OCI-LY1 (cell line): ENCODE data around the gene S100A5.

Experiments
- H2AFZ ChIP-seq: fragments of 200-600 bp; sonication (generic), shearing (Covaris generic); 2 replicates; pipeline ENCODE4 v1.6.0; 2014; ENCODE audit warnings: antibody characterized with exemption, mild to moderate bottlenecking, low read length
- H3F3A ChIP-seq: fragments of 200-600 bp; sonication (generic), shearing (Covaris generic); 2 replicates; pipeline ENCODE4 v1.6.0; 2014; ENCODE audit warnings: mild to moderate bottlenecking, antibody characterized with exemption, low read length, moderate library complexity; ENCODE audit not compliant: insufficient read depth
- H3K27ac ChIP-seq: fragments of 200-600 bp; sonication (generic); 2 replicates; pipeline ENCODE4 v1.5.1; 2014; ENCODE audit warnings: low read length, mixed run types, mild to moderate bottlenecking, low read depth; ENCODE audit not compliant: poor library complexity, severe bottlenecking
- H3K27me3 ChIP-seq: fragments of 200-600 bp; sonication (generic); 2 replicates; pipeline ENCODE4 v1.6.0; 2014; ENCODE audit warnings: antibody characterized with exemption, mild to moderate bottlenecking, low read length, moderate library complexity; ENCODE audit not compliant: insufficient read depth
- H3K36me3 ChIP-seq: fragments of 200-600 bp; sonication (generic); 2 replicates; pipeline ENCODE4 v1.6.1; 2014; ENCODE audit warnings: mild to moderate bottlenecking, antibody characterized with exemption, low read length, moderate library complexity, mixed read lengths; ENCODE audit not compliant: insufficient read depth
- H3K4me1 ChIP-seq: fragments of 200-600 bp; sonication (generic); 2 replicates; pipeline ENCODE4 v1.5.1; 2014; ENCODE audit warnings: mild to moderate bottlenecking, low read length, moderate library complexity; ENCODE audit not compliant: insufficient read depth, severe bottlenecking
- H3K4me2 ChIP-seq: fragments of 200-600 bp; sonication (generic), shearing (Covaris generic); 2 replicates; pipeline ENCODE4 v1.6.1; 2014; ENCODE audit warnings: low read length
- H3K4me3 ChIP-seq: fragments of 200-600 bp; sonication (generic); 2 replicates; pipeline ENCODE4 v1.5.1; 2014; ENCODE audit warnings: low read length, low read depth, mild to moderate bottlenecking, mixed read lengths; ENCODE audit not compliant: poor library complexity, severe bottlenecking
- H3K79me2 ChIP-seq: fragments of 200-600 bp; shearing (Covaris generic); 2 replicates; pipeline ENCODE4 v1.6.1; 2016; ENCODE audit warnings: mixed run types, low read length, mixed read lengths; ENCODE audit not compliant: insufficient read depth
- H3K9ac ChIP-seq: fragments of 200-600 bp; sonication (generic), shearing (Covaris generic); 2 replicates; pipeline ENCODE4 v1.6.1; 2014; ENCODE audit warnings: mild to moderate bottlenecking, low read length, mixed read lengths
- H3K9me2 ChIP-seq: fragments of 200-600 bp; sonication (generic), shearing (Covaris generic); 2 replicates; pipeline ENCODE4 v1.6.1; 2014; ENCODE audit warnings: low read depth, mild to moderate bottlenecking, low read length, mixed read lengths
- H3K9me3 ChIP-seq: fragments of 200-600 bp; shearing (Covaris generic); 2 replicates; pipeline ENCODE4 v1.6.1; 2014; ENCODE audit warnings: low read length, mixed read lengths
- H4K20me1 ChIP-seq: fragments of 200-600 bp; sonication (generic), shearing (Covaris generic); 2 replicates; pipeline ENCODE4 v1.6.0; 2016; ENCODE audit warnings: mild to moderate bottlenecking, low read length; ENCODE audit not compliant: insufficient read depth
- CTCF ChIP-seq: fragments of 200-600 bp; sonication (generic), shearing (Covaris generic); IDR thresholded peaks from 2 replicates; pipeline ENCODE4 v1.5.1; 2017; ENCODE audit warnings: mild to moderate bottlenecking, antibody characterized with exemption, low read length, moderate library complexity, mixed read lengths
- EZH2 ChIP-seq: fragments of 200-600 bp; sonication (generic), shearing (Covaris generic); IDR thresholded peaks from 2 replicates; pipeline ENCODE4 v1.8.0; 2017; ENCODE audit warnings: borderline replicate concordance, mixed run types, mild to moderate bottlenecking, antibody characterized with exemption, low read length, moderate library complexity, mixed read lengths

S100A5 gene

DNA sequence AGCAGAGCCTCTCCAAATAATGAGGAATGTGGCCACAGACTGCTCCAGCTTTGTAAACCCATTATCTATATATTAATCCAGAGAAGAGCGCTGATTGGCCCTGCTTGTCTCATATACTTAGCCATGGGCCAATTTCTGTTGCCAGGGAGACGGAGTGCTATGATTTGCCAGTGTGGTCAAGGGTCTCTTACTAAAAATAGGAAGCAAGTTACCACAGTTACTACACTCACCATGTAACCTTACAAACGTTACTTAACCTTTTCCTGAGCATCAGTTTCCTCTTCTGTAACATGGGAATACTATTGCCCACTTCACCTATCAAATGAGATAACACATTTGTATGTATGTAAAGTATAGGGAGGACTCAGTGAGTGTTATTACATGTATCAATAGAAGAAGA, 32.6 kb upstream of the S100A5 start:
- Histone ChIP-seq H3K4me3 (no peak overlapping the region), H3K4me2 (no peak overlapping the region), H3K9me2 (no peaks in the 10 kb centered on the region), H4K20me1 (no peaks in the 10 kb centered on the region), H3K79me2 (no peaks in the 10 kb centered on the region), H3K9ac (no peak overlapping the region), H3K27me3 (no peaks in the 10 kb centered on the region), H2AFZ (no peak overlapping the region), H3F3A (no peaks in the 10 kb centered on the region), H3K27ac (no peak overlapping the region), H3K9me3 (no peaks in the 10 kb centered on the region), H3K36me3 (no peaks in the 10 kb centered on the region), H3K4me1 (no peaks in the 10 kb centered on the region)
- TF ChIP-seq CTCF (no peak), EZH2 (no peak)

GRCh38 chr1:153572569-153573015, 31.9 kb upstream of the S100A5 start:
- TF ChIP-seq EZH2 (no peak), CTCF (peak; percentile 92)
- H3K27me3 ChIP-seq: no peaks in the 10 kb centered on the region
- H3K36me3 ChIP-seq: no peaks in the 10 kb centered on the region
- H3K9me3 ChIP-seq: no peaks in the 10 kb centered on the region
- H3K27ac ChIP-seq: no peak overlapping the region
- no peaks in the 10 kb centered on the region for H3K9me2 ChIP-seq
- no peaks in the 10 kb centered on the region for H4K20me1 ChIP-seq
- H2AFZ ChIP-seq: no peak overlapping the region
- no peaks in the 10 kb centered on the region for H3K4me1 ChIP-seq
- no peak overlapping the region for H3K4me2 ChIP-seq
- no peaks in the 10 kb centered on the region for H3K79me2 ChIP-seq
- no peaks in the 10 kb centered on the region for H3F3A ChIP-seq
- no peak overlapping the region for H3K9ac ChIP-seq
- no peak overlapping the region for H3K4me3 ChIP-seq

- Histone ChIP-seq H3K9ac (no peak overlapping the region), H2AFZ (no peak overlapping the region), H3K9me2 (no peaks in the 10 kb centered on the region), H3K4me1 (no peaks in the 10 kb centered on the region), H3K27me3 (no peaks in the 10 kb centered on the region), H3F3A (no peaks in the 10 kb centered on the region), H4K20me1 (no peaks in the 10 kb centered on the region), H3K4me3 (no peak overlapping the region), H3K36me3 (no peaks in the 10 kb centered on the region), H3K4me2 (no peak overlapping the region), H3K27ac (no peak overlapping the region), H3K9me3 (no peaks in the 10 kb centered on the region), H3K79me2 (no peaks in the 10 kb centered on the region)
- TF ChIP-seq EZH2 (no peak), CTCF (no peak)
Observed at GRCh38 chr1:153571706-153572105, 31.0 kb upstream of the S100A5 start.
